IMR-90 (cell line): Measurements from ENCODE around the gene PRR5L. TPM values are rescaled to one million over a fixed set of nuclear protein-coding genes. Genes with fewer than 3 reads are reported as not detected.

ENCODE experiments used
- ATAC-seq: fragments of 200-7000 bp; cut with Tn5 transposase; 2 replicates; pipeline ENCODE4 v1.9.1; 2020; ENCODE audit warnings: low read depth, mild to moderate bottlenecking, moderate library complexity
- BruUV-seq: library from RNA; stranded (reverse); fragments of 400-500 nt; replicated peaks from 2 replicates; lab custom pipeline; 2021; lab: Mats Ljungman, UMichigan
- CTCF ChIA-PET: fragments of 300-600 bp; formaldehyde crosslinking; extraction: SDS; loops from one replicate; lab custom pipeline; 2021; ENCODE audit warnings: antibody characterized with exemption; lab: Yijun Ruan, JAX
- POLR2A ChIA-PET: fragments of 300-600 bp; sonication (Branson Sonifier 250); formaldehyde crosslinking; loops from one replicate; lab custom pipeline; 2022; ENCODE audit warnings: antibody characterized with exemption; ENCODE audit not compliant: unreplicated experiment; lab: Charles Lee
- DNase-seq: peaks from one replicate; pipeline ENCODE4 v3.0.0; 2013
- H2AFZ ChIP-seq: replicated peaks from 2 replicates; pipeline ENCODE3; 2013; ENCODE audit warnings: low read length, mild to moderate bottlenecking; ENCODE audit not compliant: poor library complexity
- H2AK5ac ChIP-seq: 2 replicates; pipeline ENCODE4 v1.6.1; 2013; ENCODE audit warnings: low read depth, low read length, inconsistent platforms
- H2AK9ac ChIP-seq: replicated peaks from 2 replicates; pipeline ENCODE3; 2013; ENCODE audit warnings: mild to moderate bottlenecking, low read depth, low read length, moderate library complexity; ENCODE audit not compliant: poor library complexity
- H2BK120ac ChIP-seq: 2 replicates; pipeline ENCODE4 v1.6.1; 2013; ENCODE audit warnings: low read depth, low read length, inconsistent platforms
- H2BK15ac ChIP-seq: 3 replicates; pipeline ENCODE4 v1.6.1; 2013; ENCODE audit warnings: low read depth, low read length, inconsistent platforms
- H2BK20ac ChIP-seq: 2 replicates; pipeline ENCODE4 v1.6.1; 2013; ENCODE audit warnings: low read depth, mild to moderate bottlenecking, inconsistent platforms, low read length, moderate library complexity
- H2BK5ac ChIP-seq: 2 replicates; pipeline ENCODE4 v1.6.1; 2013; ENCODE audit warnings: mild to moderate bottlenecking, low read depth, low read length, inconsistent platforms; ENCODE audit not compliant: poor library complexity, severe bottlenecking
- H3K14ac ChIP-seq: replicated peaks from 2 replicates; pipeline ENCODE4 v1.6.1; 2013; ENCODE audit warnings: low read depth, low read length, inconsistent platforms
- H3K18ac ChIP-seq: 2 replicates; pipeline ENCODE4 v1.6.1; 2013; ENCODE audit warnings: low read depth, low read length, control low read depth
- H3K23ac ChIP-seq: 2 replicates; pipeline ENCODE4 v1.6.1; 2013; ENCODE audit warnings: low read depth, low read length, inconsistent platforms
- H3K27ac ChIP-seq: 2 replicates; pipeline ENCODE4 v1.5.1; 2013; ENCODE audit warnings: mild to moderate bottlenecking, control low read depth, low read length; ENCODE audit not compliant: insufficient read depth
- H3K27me3 ChIP-seq: 2 replicates; pipeline ENCODE4 v1.6.1; 2013; ENCODE audit warnings: low read length; ENCODE audit not compliant: control insufficient read depth, insufficient read depth
- H3K36me3 ChIP-seq: 2 replicates; pipeline ENCODE4 v1.6.1; 2013; ENCODE audit warnings: low read length, mixed read lengths; ENCODE audit not compliant: control insufficient read depth, insufficient read depth
- H3K4ac ChIP-seq: 2 replicates; pipeline ENCODE4 v1.6.1; 2013; ENCODE audit warnings: low read depth, low read length, inconsistent platforms
- H3K4me1 ChIP-seq: 2 replicates; pipeline ENCODE4 v1.6.1; 2013; ENCODE audit warnings: low read length, mixed read lengths; ENCODE audit not compliant: control insufficient read depth, insufficient read depth
- H3K4me2 ChIP-seq: 2 replicates; pipeline ENCODE4 v1.6.1; 2013; ENCODE audit warnings: low read depth, mild to moderate bottlenecking, control low read depth, low read length, moderate library complexity
- H3K4me3 ChIP-seq: 2 replicates; pipeline ENCODE4 v1.5.1; 2013; ENCODE audit warnings: low read depth, mild to moderate bottlenecking, control low read depth, low read length, moderate library complexity; ENCODE audit not compliant: insufficient read depth
- H3K56ac ChIP-seq: 2 replicates; pipeline ENCODE4 v1.6.1; 2013; ENCODE audit warnings: low read length, inconsistent platforms; ENCODE audit not compliant: insufficient read depth; ENCODE audit errors: extremely low read depth
- H3K79me1 ChIP-seq, 2 experiments: 2 replicates each; pipeline ENCODE4 v1.6.1; 2013; ENCODE audit warnings: low read length in 2 of 2, inconsistent platforms in 1 of 2, low read depth in 1 of 2
- H3K9ac ChIP-seq: 2 replicates; pipeline ENCODE4 v1.6.1; 2013; ENCODE audit warnings: low read depth, low read length, control low read depth
- H3K9me1 ChIP-seq: 2 replicates; pipeline ENCODE4 v1.6.1; 2013; ENCODE audit warnings: low read length, inconsistent platforms; ENCODE audit not compliant: insufficient read depth
- H3K9me3 ChIP-seq: 2 replicates; pipeline ENCODE4 v1.6.1; 2013; ENCODE audit warnings: low read length; ENCODE audit not compliant: control insufficient read depth, insufficient read depth
- H4K20me1 ChIP-seq: 2 replicates; pipeline ENCODE4 v1.6.1; 2013; ENCODE audit warnings: low read length, inconsistent platforms; ENCODE audit not compliant: insufficient read depth
- H4K5ac ChIP-seq: 2 replicates; pipeline ENCODE4 v1.6.1; 2013; ENCODE audit warnings: mild to moderate bottlenecking, low read depth, low read length, control low read depth
- H4K8ac ChIP-seq, 2 experiments: 2 replicates each; pipeline ENCODE4 v1.6.1; 2013; ENCODE audit warnings: low read depth in 2 of 2, low read length in 2 of 2, control low read depth in 1 of 2, inconsistent platforms in 1 of 2
- H4K91ac ChIP-seq: 2 replicates; pipeline ENCODE4 v1.6.1; 2013; ENCODE audit warnings: low read depth, low read length, inconsistent platforms; ENCODE audit not compliant: insufficient read depth
- CEBPB ChIP-seq: IDR thresholded peaks from 2 replicates; pipeline ENCODE4 v1.6.1; 2012; ENCODE audit warnings: low read depth, low read length, improper control_type of control experiment
- MAZ ChIP-seq: IDR thresholded peaks from 2 replicates; pipeline ENCODE4 v1.6.1; 2012; ENCODE audit warnings: low read depth, mild to moderate bottlenecking, low read length, improper control_type of control experiment, moderate library complexity, borderline replicate concordance
- WGBS, 2 experiments: methylation state at CpG; one replicate each; pipeline versions ENCODE4 v1.1.5 to v1.1.7; 2013; ENCODE audit warnings: missing lambda C conversion rate in 2 of 2; ENCODE audit not compliant: insufficient read length in 1 of 2; ENCODE audit errors: extremely low coverage in 2 of 2; 5-methylcytosine and 5-hydroxymethylcytosine counted together
- dilution Hi-C: fragments of 300-500 bp; cut with HindIII; formaldehyde crosslinking; loops from one replicate; pipeline ENCODE4 v1.14.3; 2018; ENCODE audit warnings: low sequenced_read_pairs; ENCODE audit not compliant: unreplicated experiment
- in situ Hi-C: fragments of 300-500 bp; cut with MboI; formaldehyde crosslinking; loops from 3 replicates; pipeline ENCODE4 v1.14.3; 2019; ENCODE audit warnings: low sequenced_read_pairs, inconsistent platforms, mixed read lengths
- intact Hi-C: fragments of 100-400 bp; cut with micrococcal nuclease; formaldehyde crosslinking; loops from 2 replicates; pipeline ENCODE4 v1.10.0; 2022
- polyA plus RNA-seq, 3 experiments: library from polyadenylated mRNA; depleted of rRNA; stranded (reverse); fragments of >200 nt; gene quantifications; 2 replicates each; pipeline ENCODE4 v1.2.3, GENCODE V29; 2012; ENCODE audit warnings: low replicate concordance in 1 of 3
- total RNA-seq: library from RNA; depleted of rRNA; stranded (reverse); fragments of >200 nt; gene quantifications from 2 replicates; pipeline ENCODE4 v1.2.3, GENCODE V29; 2012

The PRR5L gene
- total and polyA plus RNA-seq, 2 of the 4 experiments (the other 2 are of a cell fraction), result 2.9 to 3.6 TPM

DNA sequence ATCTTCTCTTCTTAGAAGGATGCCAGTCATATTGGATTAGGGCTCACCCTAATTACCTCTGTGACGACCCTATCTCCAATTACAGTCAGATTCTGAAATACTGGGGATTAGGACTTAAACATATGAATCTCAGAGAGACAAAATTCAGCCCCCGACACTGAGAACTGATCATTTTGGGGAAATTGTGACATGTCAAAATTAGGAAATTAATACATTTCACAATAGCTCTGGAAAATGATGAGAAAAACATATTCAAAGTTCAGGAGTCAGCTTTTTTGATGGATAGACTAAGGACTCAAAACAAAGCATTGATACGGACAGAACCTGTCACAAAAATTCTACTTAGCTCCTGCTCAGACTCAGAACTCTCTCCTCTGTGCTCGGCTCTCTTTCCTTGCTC is 47.7 kb upstream of the PRR5L start:
- Histone ChIP-seq H2AK5ac (no peak overlapping the region), H3K56ac (no peak overlapping the region), H3K36me3 (no peaks in the 10 kb centered on the region), H3K27me3 (peaks cover 21% of the 10 kb centered on the region), H3K23ac (no peak overlapping the region), H4K5ac (no peak overlapping the region), H4K20me1 (no peaks in the 10 kb centered on the region), H3K18ac (no peak overlapping the region), H2BK15ac (no peak overlapping the region), H3K4me1 (no peaks in the 10 kb centered on the region), H4K8ac (no peak overlapping the region), H3K9ac (no peak overlapping the region), H4K91ac (no peak overlapping the region), H3K4me2 (no peak overlapping the region), H2AK9ac (no peak overlapping the region), H2BK120ac (no peak overlapping the region), H3K27ac (no peak overlapping the region), H2BK5ac (no peak overlapping the region), H2AFZ (no peak overlapping the region), H3K9me1 (no peaks in the 10 kb centered on the region), H3K14ac (no peak overlapping the region), H2BK20ac (no peak overlapping the region), H3K79me1 (no peaks in the 10 kb centered on the region), H3K9me3 (peaks cover 4% of the 10 kb centered on the region), H3K4ac (no peak overlapping the region), H3K4me3 (no peak overlapping the region)
- no CpG with 5 or more reads among the region's 4 CpGs for WGBS, 2 experiments
- no TSS peak for BruUV-seq
- TF ChIP-seq MAZ (no peak), CEBPB (0 out of 2 replicates have a peak, but pooled peaks have one; percentile 2)
- DNase-seq, result no peak
- intact Hi-C loops, result no loop called here
- CTCF ChIA-PET, result interaction anchor here (0.8 to 1.6 kb wide), 4 partner anchors 11 to 116 kb away, joined by 3 to 7 read pairs (median 4); no protein-coding TSS in a partner anchor
- dilution Hi-C loops, result no loop called here
- POLR2A ChIA-PET, result no interaction called here
- ATAC-seq, result no peak
- in situ Hi-C loops, result no loop called here
